GM12878 (cell line): ENCODE results near the gene ZNF668.

Experiments used
- BHLHE40 ChIP-seq, 2 experiments: fragments of 450-650 bp in 1 of 2; IDR thresholded peaks; 2 replicates each; pipeline ENCODE4 v1.6.1; 2011 to 2017; ENCODE audit warnings: low read depth in 2 of 2, borderline replicate concordance in 1 of 2, improper control_type of control experiment in 1 of 2, low read length in 1 of 2, mild to moderate bottlenecking in 1 of 2
- CEBPB ChIP-seq, 2 experiments: fragments of 150-350 bp in 1 of 2; IDR thresholded peaks; 2 replicates each; pipeline ENCODE4 v1.6.1; 2012 to 2014; ENCODE audit warnings: low read depth in 2 of 2, low read length in 2 of 2, borderline replicate concordance in 1 of 2, inconsistent platforms in 1 of 2
- CREM ChIP-seq: IDR thresholded peaks from 2 replicates; pipeline ENCODE4 v1.6.1; 2014; ENCODE audit warnings: antibody characterized with exemption, low read depth
- NFIC ChIP-seq: IDR thresholded peaks from 2 replicates; pipeline ENCODE4 v1.6.1; 2012; ENCODE audit warnings: low read depth, mild to moderate bottlenecking, inconsistent platforms, low read length, moderate library complexity
- SREBF1 ChIP-seq: IDR thresholded peaks from 2 replicates; pipeline ENCODE4 v1.6.1; 2012; ENCODE audit warnings: mild to moderate bottlenecking, low read length
- TF ChIP-seq, protein P1 (sequence below): IDR thresholded peaks from 2 replicates; pipeline ENCODE4 v1.6.1; 2012; ENCODE audit warnings: low read depth, low read length, improper control_type of control experiment
- TF ChIP-seq, protein P2 (sequence below), 3 experiments: IDR thresholded peaks in 2 of 3; conservative IDR thresholded peaks in 1 of 3; 2 replicates each; pipeline ENCODE4 v1.5.1; 2011; ENCODE audit warnings: low read depth in 3 of 3, low read length in 3 of 3, mild to moderate bottlenecking in 3 of 3, control low read depth in 2 of 3, moderate library complexity in 2 of 3, inconsistent platforms in 1 of 3, mixed read lengths in 1 of 3; ENCODE audit not compliant: control insufficient read depth in 2 of 3, insufficient read depth in 1 of 3; ENCODE audit errors: extremely low read depth in 1 of 3

DNA sequence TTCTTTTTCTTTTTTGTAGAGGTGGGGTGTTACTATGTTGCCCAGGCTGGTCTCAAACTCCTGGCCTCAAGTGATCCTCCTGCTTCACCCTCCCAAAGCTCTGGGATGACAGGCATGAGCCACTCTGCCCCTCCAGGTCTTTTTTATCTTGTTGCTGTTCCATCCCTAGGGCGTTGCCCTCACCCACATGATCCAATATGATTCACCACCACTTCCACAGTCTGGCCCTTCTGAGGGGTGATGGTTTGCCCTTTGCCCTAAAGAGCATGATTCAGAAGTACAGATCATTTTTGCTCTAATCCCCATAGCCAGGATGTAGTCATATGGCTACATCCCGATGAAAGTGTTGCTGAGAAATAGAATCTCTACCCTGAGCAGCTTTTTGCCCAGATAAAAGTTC is 21.9 kb downstream of the ZNF668 start:
- no peak for TF ChIP-seq BHLHE40 (IDR thresholded peaks at IDR 0.05; ENCODE audit: borderline replicate concordance in 1 of 2, low read depth in 2 of 2, low read length in 1 of 2)
- TF ChIP-seq, protein P1, sequence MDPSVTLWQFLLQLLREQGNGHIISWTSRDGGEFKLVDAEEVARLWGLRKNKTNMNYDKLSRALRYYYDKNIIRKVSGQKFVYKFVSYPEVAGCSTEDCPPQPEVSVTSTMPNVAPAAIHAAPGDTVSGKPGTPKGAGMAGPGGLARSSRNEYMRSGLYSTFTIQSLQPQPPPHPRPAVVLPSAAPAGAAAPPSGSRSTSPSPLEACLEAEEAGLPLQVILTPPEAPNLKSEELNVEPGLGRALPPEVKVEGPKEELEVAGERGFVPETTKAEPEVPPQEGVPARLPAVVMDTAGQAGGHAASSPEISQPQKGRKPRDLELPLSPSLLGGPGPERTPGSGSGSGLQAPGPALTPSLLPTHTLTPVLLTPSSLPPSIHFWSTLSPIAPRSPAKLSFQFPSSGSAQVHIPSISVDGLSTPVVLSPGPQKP, result no peak
- TF ChIP-seq CREM, result no peak
- TF ChIP-seq, protein P2, sequence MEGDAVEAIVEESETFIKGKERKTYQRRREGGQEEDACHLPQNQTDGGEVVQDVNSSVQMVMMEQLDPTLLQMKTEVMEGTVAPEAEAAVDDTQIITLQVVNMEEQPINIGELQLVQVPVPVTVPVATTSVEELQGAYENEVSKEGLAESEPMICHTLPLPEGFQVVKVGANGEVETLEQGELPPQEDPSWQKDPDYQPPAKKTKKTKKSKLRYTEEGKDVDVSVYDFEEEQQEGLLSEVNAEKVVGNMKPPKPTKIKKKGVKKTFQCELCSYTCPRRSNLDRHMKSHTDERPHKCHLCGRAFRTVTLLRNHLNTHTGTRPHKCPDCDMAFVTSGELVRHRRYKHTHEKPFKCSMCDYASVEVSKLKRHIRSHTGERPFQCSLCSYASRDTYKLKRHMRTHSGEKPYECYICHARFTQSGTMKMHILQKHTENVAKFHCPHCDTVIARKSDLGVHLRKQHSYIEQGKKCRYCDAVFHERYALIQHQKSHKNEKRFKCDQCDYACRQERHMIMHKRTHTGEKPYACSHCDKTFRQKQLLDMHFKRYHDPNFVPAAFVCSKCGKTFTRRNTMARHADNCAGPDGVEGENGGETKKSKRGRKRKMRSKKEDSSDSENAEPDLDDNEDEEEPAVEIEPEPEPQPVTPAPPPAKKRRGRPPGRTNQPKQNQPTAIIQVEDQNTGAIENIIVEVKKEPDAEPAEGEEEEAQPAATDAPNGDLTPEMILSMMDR (IDR thresholded peaks at IDR 0.05 in 2 of 3, conservative IDR thresholded peaks at IDR 0.05 in 1 of 3; ENCODE audit: control insufficient read depth in 2 of 3, extremely low read depth in 1 of 3, insufficient read depth in 1 of 3, low read depth in 3 of 3, low read length in 3 of 3), result no peak
- TF ChIP-seq SREBF1, result no peak
- no peak for TF ChIP-seq CEBPB (IDR thresholded peaks at IDR 0.05; ENCODE audit: borderline replicate concordance in 1 of 2, low read depth in 2 of 2, low read length in 2 of 2)
- TF ChIP-seq NFIC, result no peak
